Measurements from ENCODE around the gene WDPCP.

DNA sequence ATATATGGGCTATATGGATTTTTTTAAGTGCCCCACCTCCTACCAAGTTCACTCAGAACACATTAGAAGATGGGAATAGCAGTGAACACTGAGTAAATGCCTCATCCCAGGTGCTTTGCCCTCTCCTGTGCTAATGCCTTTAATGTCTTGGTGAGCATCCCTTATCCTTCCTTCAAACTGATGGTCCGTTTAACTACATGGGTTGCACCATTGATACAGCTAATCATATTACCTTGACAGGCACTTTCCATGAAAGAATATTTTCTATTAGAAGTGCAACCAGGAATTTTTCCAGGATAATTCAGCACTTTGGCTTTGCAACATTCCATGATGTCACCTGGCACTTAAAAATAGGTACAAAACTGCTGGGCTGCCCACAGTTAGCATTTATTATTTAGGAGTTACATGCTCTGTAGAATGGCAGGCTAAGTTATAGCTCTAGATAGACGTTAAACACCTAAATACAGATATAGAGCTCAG is 74.0 kb downstream of the WDPCP start:
- TF ChIP-seq, protein P1, sequence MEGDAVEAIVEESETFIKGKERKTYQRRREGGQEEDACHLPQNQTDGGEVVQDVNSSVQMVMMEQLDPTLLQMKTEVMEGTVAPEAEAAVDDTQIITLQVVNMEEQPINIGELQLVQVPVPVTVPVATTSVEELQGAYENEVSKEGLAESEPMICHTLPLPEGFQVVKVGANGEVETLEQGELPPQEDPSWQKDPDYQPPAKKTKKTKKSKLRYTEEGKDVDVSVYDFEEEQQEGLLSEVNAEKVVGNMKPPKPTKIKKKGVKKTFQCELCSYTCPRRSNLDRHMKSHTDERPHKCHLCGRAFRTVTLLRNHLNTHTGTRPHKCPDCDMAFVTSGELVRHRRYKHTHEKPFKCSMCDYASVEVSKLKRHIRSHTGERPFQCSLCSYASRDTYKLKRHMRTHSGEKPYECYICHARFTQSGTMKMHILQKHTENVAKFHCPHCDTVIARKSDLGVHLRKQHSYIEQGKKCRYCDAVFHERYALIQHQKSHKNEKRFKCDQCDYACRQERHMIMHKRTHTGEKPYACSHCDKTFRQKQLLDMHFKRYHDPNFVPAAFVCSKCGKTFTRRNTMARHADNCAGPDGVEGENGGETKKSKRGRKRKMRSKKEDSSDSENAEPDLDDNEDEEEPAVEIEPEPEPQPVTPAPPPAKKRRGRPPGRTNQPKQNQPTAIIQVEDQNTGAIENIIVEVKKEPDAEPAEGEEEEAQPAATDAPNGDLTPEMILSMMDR (IDR thresholded peaks at IDR 0.05 in 8 of 11, conservative IDR thresholded peaks at IDR 0.05 in 3 of 11), result no peak
- no peak for TF ChIP-seq POLR2AphosphoS5 (IDR thresholded peaks at IDR 0.05)

All from spleen (tissue), 7 donors.